HEK293T (cell line): ENCODE data around the gene COP1.
A peak's percentile ranks its signal among the peaks of the same experiment; 100 is the strongest.

Experiments
- CTCF ChIA-PET: fragments of 350-600 bp; formaldehyde crosslinking; extraction: SDS; loops from one replicate; lab custom pipeline; 2021; ENCODE audit warnings: antibody characterized with exemption, inconsistent platforms; lab: Yijun Ruan, JAX
- POLR2A ChIA-PET: fragments of 350-600 bp; formaldehyde crosslinking; extraction: SDS; loops from one replicate; lab custom pipeline; 2020; ENCODE audit warnings: antibody characterized with exemption, inconsistent platforms; lab: Yijun Ruan, JAX
- DNase-seq: peaks from one replicate; pipeline ENCODE4 v3.0.0; 2012; ENCODE audit warnings: mixed read lengths; ENCODE audit errors: extremely low spot score
- ARNT ChIP-seq: fragments of 450-650 bp; IDR thresholded peaks from 2 replicates; pipeline ENCODE4 v1.6.1; 2017; ENCODE audit warnings: mild to moderate bottlenecking
- BHLHE40 ChIP-seq: fragments of 450-650 bp; IDR thresholded peaks from 2 replicates; pipeline ENCODE4 v1.6.1; 2016; ENCODE audit warnings: mild to moderate bottlenecking, moderate library complexity, borderline replicate concordance
- CTBP1 ChIP-seq: fragments of 450-650 bp; IDR thresholded peaks from 2 replicates; pipeline ENCODE4 v1.6.1; 2016; ENCODE audit warnings: borderline replicate concordance
- ELF4 ChIP-seq: fragments of 450-650 bp; IDR thresholded peaks from 2 replicates; pipeline ENCODE4 v1.6.1; 2017; ENCODE audit warnings: antibody characterized with exemption
- FOXA1 ChIP-seq: fragments of 450-650 bp; IDR thresholded peaks from 2 replicates; pipeline ENCODE4 v1.6.1; 2016; ENCODE audit warnings: mild to moderate bottlenecking
- FOXK2 ChIP-seq: fragments of 450-650 bp; IDR thresholded peaks from 2 replicates; pipeline ENCODE4 v1.6.1; 2016; ENCODE audit warnings: mild to moderate bottlenecking
- FOXM1 ChIP-seq: fragments of 450-650 bp; IDR thresholded peaks from 2 replicates; pipeline ENCODE4 v1.6.1; 2017; ENCODE audit warnings: mild to moderate bottlenecking, borderline replicate concordance
- HDGF ChIP-seq: fragments of 450-650 bp; IDR thresholded peaks from 2 replicates; pipeline ENCODE4 v1.6.1; 2017; ENCODE audit warnings: antibody characterized with exemption, borderline replicate concordance
- L3MBTL2 ChIP-seq: fragments of 450-650 bp; conservative IDR thresholded peaks from 2 replicates; pipeline ENCODE4 v1.6.1; 2016; ENCODE audit warnings: mild to moderate bottlenecking
- LEF1 ChIP-seq: fragments of 450-650 bp; IDR thresholded peaks from 2 replicates; pipeline ENCODE4 v1.6.1; 2017; ENCODE audit warnings: mild to moderate bottlenecking, borderline replicate concordance
- NFRKB ChIP-seq: fragments of 450-650 bp; IDR thresholded peaks from 2 replicates; pipeline ENCODE4 v1.6.1; 2016; ENCODE audit warnings: mild to moderate bottlenecking, moderate library complexity
- SP1 ChIP-seq: fragments of 450-650 bp; IDR thresholded peaks from 2 replicates; pipeline ENCODE4 v1.6.1; 2017
- SUZ12 ChIP-seq: fragments of 450-650 bp; IDR thresholded peaks from 2 replicates; pipeline ENCODE4 v1.6.1; 2016; ENCODE audit warnings: mild to moderate bottlenecking
- TARDBP ChIP-seq: fragments of 450-650 bp; IDR thresholded peaks from 2 replicates; pipeline ENCODE4 v1.6.1; 2016
- ZNF384 ChIP-seq: fragments of 450-650 bp; IDR thresholded peaks from 2 replicates; pipeline ENCODE4 v1.6.1; 2016
- TF ChIP-seq, protein P1 (sequence below): fragments of 450-650 bp; IDR thresholded peaks from 2 replicates; pipeline ENCODE4 v1.6.1; 2016

Gene COP1

DNA sequence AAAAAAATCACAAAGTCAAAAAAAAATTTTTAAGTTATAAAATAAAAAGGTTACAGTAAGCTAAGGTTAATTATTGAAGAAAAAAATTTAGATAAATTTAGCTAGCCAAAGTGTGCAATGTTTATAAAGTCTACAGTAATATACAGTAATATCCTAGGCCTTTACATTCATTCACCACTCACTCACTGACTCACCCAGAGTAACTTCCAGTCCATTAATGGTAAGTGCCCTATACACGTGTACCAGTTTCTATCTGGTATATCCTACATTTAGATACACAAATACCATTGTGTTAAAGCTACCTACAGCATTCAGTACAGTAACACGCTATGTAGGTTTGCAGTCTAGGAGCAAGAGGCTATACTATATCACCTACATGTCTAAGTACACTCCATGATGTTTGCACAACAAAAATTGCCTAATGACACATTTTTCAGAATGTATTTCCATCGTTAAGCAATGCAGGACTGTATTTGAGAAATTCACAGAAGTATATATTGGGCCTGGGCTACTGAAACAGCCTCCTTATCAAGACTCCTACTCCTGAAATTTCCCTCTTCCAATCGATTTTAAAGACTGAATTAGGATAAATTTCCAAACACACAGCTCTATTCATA is 155.1 kb downstream of the COP1 start:
- CTCF ChIA-PET, result no interaction called here
- DNase-seq, result no peak
- TF ChIP-seq LEF1, result no peak
- no peak for TF ChIP-seq ELF4
- no peak for TF ChIP-seq TARDBP
- no peak for TF ChIP-seq ZNF384
- TF ChIP-seq NFRKB, result no peak
- TF ChIP-seq FOXK2, result no peak
- no peak for TF ChIP-seq CTBP1
- TF ChIP-seq ARNT, result no peak
- TF ChIP-seq L3MBTL2, result no peak
- no peak for TF ChIP-seq HDGF
- TF ChIP-seq, protein P1, sequence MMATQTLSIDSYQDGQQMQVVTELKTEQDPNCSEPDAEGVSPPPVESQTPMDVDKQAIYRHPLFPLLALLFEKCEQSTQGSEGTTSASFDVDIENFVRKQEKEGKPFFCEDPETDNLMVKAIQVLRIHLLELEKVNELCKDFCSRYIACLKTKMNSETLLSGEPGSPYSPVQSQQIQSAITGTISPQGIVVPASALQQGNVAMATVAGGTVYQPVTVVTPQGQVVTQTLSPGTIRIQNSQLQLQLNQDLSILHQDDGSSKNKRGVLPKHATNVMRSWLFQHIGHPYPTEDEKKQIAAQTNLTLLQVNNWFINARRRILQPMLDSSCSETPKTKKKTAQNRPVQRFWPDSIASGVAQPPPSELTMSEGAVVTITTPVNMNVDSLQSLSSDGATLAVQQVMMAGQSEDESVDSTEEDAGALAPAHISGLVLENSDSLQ, result no peak
- no peak for TF ChIP-seq BHLHE40
- no peak for TF ChIP-seq SUZ12
- no peak for TF ChIP-seq FOXM1
- TF ChIP-seq FOXA1, result no peak
- TF ChIP-seq SP1, result no peak
- POLR2A ChIA-PET, result no interaction called here

DNA sequence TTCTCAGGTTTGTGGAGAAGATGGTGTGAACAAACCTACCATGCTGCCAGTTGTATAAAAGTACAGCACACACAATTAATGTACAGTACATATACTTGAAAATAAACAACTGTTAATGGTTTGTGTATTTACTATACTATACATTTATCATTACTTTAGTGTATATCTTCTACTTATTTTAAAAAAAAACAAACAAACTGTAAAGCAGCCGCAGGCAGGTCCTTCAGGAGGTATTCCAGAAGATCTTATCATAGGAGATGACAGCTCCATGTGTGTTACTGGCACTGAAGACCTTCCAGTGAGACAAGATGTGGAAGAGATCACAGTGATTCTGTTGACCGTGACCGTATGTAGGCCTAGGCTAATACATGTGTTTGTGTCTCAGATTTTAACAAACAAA is 155.7 kb downstream of the COP1 start:
- DNase-seq, result no peak
- TF ChIP-seq, protein P1, result peak; percentile 58; the same call in 1 of the 2 replicates
- no peak for TF ChIP-seq ZNF384
- POLR2A ChIA-PET, result no interaction called here
- CTCF ChIA-PET, result no interaction called here

DNA sequence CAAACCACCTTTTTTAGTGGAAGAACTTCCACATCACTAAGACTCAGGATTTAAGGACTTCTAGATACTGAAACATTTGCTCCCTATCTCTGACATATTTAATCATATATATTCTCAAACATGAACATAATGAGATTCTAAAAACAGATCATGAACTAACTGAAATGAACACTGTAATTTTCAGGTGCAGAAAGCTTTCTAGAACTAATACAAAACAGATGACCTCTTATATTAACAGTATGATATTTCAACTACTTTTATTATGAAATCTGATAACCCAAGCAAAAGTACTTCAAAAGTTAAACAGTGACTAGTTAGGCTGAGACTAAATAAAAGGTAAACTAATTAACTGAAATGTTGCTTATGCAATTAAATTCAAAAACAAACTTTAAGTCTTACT is 157.5 kb downstream of the COP1 start:
- DNase-seq, result no peak
- ChIA-PET CTCF (no interaction called here), POLR2A (no interaction called here)
- no peak for TF ChIP-seq FOXA1
- no peak for TF ChIP-seq SP1
- no peak for TF ChIP-seq FOXM1
- TF ChIP-seq HDGF, result no peak
- no peak for TF ChIP-seq BHLHE40
- TF ChIP-seq, protein P1, result no peak
- no peak for TF ChIP-seq ZNF384
- TF ChIP-seq SUZ12, result no peak
- no peak for TF ChIP-seq LEF1

DNA sequence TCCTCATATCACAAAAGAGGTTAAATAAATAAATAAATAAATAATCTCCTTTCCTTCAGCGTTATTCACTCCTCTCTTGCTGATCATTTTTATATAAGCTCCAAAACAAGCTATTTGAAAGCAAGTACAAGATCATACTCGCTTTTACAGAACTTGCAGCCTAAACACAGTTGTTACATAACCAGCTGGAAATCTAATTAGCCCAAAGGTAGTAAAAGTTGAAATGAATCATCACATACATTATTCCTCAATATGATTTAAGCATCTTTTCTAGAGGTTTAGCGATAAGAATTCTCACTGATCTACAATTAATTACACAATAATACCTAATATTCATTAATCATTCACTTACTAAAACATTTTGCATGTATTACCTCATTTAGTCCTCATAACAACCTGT is 160.2 kb downstream of the COP1 start:
- no peak for DNase-seq
- CTCF ChIA-PET, result no interaction called here
- TF ChIP-seq L3MBTL2 (no peak), SP1 (no peak), BHLHE40 (no peak), TARDBP (no peak), FOXK2 (no peak), ZNF384 (no peak), ELF4 (no peak), HDGF (no peak), ARNT (no peak), FOXA1 (no peak), FOXM1 (no peak)
- POLR2A ChIA-PET, result no interaction called here

DNA sequence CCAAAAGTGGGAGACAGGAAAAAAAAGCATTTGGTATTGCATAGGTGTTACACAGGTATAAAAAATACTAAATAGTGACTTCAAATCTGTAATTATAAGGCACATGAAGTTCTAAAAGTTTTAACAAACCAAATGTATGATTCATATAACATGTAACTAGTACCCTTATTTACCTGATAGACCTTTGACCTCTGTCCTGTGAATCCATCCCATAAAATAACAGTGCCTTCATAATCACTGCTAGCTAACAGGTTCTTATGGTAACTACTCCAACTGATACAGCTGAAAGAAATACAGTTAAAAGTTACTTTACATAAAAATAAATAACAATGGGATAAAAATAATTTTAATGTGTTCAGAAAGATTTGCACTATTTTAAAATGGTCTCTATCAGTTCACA is 163.5 kb downstream of the COP1 start:
- ChIA-PET CTCF (no interaction called here), POLR2A (no interaction called here)
- no peak for DNase-seq
- TF ChIP-seq FOXK2 (no peak), TARDBP (no peak), L3MBTL2 (no peak), CTBP1 (no peak), ELF4 (no peak), BHLHE40 (no peak), SP1 (no peak), ARNT (no peak), NFRKB (no peak)

DNA sequence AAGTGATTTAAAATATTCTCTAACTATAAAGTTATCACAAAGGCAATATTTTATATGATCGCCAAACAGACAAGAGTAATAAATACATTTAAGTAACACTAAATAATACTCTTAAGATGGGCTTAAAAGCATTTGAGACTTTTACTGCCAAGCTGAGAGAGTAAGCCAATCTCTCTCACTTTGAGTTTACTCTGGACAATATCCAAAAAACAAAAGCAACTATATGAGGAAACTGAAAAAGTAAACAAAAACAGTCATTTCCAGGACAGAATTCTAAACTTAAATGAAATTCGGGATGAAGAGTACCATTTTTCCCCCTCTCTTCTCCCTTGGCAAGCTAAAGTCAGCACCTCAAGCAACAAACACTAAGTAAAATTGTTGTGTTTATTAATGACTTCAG is 173.2 kb downstream of the COP1 start:
- ChIA-PET CTCF (no interaction called here), POLR2A (no interaction called here)
- TF ChIP-seq BHLHE40 (no peak), FOXA1 (no peak), FOXM1 (no peak), CTBP1 (no peak), HDGF (no peak), TARDBP (no peak), LEF1 (no peak), ARNT (no peak), FOXK2 (no peak)
- TF ChIP-seq, protein P1, result no peak
- no peak for DNase-seq
